NCI-H2029 (cell line): ENCODE results near the gene ARPC2.
A peak's percentile ranks its signal among the peaks of the same experiment; 100 is the strongest.
"Not testable (repeated sequence)": the region's sequence is repeated elsewhere in the genome, so short reads cannot be mapped to it uniquely, and the experiment has no call there.

Experiments
- DNase-seq: peaks from one replicate; lab custom pipeline; 2025; lab: John Stamatoyannopoulos, UW

The ARPC2 gene

DNA sequence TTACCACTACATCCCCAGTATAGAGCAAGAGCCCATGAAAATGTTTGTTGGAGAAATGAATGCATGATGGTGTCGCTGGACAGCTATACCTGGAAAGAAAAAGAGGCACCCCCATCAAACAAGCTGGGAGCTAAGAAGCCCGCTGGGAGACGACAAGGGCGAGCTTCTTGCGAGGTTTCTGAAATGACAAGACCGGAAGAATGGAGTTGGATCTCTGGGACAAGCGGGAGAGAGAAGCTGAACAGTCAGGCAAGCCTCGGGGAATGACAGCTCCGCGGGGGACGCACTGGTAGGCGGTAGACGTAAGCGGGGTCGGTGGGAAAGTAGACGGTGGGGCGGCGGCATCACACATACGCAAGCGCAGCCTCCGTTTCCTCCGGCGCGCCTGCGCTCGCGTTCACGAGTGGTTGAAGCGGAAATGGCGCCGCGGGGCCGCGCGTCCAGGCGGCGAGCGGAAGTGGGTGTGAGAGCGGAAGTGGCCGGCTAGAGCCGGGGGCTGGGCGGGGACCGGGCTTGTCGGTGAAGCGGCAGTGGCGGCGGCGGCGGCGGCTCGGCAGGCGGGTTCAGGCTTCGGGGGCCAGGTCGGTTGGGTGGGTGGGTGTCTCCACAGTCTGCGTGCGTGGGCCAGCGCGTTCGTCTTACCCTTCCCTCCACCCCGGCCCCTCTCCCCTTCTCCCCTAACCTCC, at the start of gene ARPC2:
Gene ARPC2 (plus strand): TSS at position 516 of the 686 bp plus-strand sequence. CDS start 282 bp downstream, outside the sequence.
- DNase-seq, result peak; percentile 86

DNA sequence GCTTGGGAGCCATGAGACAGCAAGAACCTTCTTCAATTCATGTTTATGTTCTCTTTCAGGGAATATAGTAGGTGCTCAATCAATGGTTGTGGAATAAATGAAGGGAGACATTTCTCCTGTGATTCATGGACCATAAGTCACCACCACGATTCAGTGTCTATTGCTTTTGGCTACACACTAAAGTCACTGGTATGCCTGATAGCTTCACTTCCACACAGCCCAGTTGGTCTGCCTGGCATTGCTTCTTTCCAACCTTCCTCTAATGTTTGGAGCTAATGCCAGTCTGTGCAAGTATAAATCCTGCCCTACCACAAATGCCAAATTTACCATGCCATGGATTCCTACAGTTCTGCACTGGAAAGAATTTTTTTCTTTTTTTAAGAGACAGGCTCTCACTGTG, 49.0 kb upstream of the ARPC2 start:
- DNase-seq, result no peak

DNA sequence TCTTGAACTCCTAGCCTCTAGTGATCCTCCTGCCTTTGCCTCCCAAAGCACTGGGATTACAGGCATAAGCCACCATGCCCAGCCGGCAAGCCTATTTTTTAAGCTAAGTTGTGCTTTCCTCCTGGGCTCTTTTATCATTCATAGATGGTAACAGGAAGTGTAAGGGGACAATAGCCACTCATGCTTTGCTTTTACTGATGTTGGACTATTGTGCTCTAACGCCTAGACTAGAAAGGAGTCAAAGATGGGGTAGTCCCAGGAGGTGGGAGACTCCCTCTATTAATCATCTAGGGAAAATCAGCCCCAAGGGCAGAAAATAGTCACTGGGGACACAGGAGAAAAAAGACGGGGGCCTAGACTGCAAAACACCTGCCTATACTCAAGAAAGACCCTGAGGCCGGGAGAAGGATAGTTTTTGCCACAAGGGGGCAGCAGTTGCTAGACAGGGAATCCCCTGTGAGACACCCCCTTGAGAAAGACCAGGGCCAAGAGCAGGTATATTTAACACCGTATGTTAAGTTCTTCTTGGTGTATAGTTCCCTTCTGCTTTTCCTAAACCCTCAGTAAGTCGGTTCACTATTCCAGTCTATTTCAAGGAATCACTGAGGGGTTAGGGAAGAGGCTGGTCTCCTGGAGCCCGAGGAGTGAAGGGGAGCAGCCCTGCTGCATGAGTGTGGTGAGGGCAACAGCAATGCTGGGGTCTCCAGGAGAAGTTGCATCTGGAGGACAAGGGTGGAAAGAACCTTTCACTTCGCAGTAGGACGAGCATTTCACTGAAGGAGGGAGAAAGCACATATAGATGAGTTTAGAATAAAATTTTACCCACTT, 48.1 kb upstream of the ARPC2 start:
- no peak for DNase-seq

DNA sequence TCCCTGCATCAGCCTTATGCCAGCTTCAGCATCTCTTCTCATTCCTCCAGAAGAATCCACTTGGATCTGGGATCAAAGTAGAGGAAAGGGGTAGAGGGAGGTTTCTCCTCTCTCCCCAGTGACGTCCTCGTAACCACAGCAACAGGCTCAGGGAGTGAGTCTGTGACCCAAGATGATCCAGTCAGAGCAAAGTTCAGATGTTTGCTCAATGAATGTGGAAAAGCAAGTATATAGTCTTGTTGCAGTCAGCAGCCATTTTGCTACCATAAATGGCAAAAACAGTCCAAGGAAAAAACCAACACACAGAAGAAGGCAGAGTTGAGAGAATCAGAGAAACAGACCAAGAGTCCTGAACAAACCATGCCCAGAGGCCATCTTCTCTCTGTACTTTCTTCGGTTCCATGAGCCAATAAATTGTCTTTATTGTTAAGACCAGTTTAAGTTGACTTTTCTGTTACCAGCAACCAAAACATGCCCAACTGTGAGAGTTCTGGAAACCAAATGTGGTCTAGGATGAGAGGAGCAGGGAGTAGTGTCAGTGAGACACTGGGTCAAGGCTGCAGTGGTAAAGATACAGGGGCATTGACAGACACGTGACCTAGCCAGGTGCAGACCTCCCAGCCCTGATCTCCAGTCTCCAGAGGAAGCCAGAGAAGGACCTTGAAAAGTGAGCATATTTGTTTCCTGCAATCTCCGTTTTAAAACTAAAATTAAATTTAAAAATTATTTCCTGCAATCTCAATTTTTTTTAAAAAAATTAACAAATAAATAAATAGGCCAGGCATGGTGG, 47.0 kb upstream of the ARPC2 start:
- DNase-seq, result no peak

DNA sequence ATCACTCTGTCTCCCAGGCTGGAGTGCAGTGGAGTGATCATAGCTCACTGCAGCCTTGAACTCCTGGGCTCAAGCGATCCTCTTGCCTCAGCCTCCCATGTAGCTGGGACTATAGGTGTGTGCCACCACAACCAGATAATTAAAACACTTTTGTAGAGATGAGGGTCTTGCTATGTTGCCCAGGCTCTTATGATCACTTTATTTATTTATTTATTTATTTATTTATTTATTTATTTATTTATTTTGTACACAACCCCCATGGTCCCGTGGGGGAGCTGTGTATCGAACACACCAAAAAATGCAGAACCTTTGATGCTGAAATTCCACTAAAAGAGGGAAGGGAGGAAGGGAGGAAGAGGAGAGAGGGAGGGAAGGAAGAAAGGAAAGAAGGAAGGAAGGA, 45.2 kb upstream of the ARPC2 start:
- DNase-seq, result not testable (repeated sequence)

DNA sequence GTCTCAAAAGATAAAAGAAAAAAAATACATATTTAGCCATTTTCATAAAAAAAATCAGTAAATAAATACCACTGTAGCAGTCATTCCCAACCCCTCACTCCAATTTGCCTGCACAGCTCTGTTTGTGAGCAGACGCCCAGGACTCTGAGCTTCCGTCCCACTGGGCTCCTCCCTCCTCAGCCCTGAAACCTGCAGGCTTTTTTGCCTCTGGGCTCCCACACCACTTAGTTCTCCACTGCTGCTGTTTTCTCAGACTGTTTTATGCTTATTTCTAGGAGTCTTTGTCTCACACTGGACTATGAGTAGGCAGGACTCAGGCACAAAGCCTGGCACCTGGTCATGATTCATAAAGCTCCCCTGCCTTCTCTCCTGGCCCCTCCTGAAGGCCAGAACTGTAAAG, 44.1 kb upstream of the ARPC2 start:
- no peak for DNase-seq

DNA sequence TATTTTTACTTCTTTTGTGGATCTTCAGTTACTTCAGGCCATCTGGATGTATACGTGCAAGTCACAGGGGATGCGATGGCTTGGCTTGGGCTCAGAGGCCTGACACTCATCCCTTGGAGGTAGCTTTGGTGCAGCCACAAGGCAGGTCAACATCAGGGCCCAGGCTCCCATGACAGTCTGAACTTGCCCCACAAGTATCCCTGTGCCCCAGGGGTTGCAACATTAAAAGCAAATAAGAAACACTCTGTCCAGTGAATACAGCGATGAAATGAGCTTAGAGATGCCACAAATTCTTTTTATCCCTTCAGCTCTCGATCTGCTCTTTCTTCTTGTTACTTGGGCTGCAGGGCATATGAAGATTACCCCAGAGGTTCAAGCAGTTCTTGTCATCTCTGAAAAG, 37.2 kb upstream of the ARPC2 start:
- DNase-seq, result no peak

DNA sequence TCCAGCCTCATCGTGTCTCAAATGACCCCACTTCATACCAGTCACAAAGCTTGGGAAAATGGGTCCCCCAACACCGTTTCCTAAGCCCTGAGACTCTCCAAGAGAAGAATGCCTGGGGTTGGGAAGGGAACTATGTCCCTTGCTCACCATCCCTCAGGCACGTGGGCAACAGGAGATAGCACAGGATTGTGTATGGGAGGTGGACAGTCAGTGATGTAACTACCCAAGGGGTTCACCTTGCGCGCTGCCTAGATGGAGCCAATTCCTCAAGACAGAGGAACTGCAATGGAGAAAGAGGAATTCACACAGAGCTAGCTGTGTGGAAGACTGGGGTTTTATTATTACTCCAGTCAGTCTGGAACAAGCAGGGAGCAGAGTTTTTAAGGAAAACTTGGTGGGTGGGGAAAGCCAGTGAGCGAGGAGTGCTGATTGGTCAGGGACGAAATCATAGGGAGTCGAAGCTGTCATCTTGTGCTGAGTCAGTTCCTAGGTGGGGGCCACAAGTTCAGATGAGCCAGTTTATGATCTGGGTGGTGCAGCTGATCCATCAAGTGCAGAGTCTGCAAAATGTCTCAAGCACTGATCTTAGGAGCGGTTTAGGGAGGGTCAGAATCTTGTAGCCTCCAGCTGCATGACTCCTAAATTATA, 36.4 kb upstream of the ARPC2 start:
- DNase-seq, result no peak

DNA sequence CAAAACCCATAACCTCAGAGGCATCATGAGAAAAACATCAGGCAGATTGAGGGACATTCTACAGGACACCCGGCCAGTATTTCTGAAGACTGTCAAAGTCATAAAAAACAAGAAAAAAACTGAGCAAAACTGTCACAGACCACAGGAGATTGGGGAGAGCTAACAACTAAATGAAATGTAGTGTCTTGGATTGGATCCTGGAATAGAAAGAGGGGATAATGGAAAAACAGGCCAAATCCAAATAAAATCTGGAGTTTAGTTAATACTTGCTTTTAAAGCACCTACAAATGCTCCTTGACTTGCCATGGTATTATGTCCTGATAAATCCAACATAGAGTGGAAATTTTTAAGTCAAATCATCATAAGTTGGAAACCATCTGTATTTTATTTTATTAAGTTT, 32.7 kb upstream of the ARPC2 start:
- DNase-seq, result no peak

DNA sequence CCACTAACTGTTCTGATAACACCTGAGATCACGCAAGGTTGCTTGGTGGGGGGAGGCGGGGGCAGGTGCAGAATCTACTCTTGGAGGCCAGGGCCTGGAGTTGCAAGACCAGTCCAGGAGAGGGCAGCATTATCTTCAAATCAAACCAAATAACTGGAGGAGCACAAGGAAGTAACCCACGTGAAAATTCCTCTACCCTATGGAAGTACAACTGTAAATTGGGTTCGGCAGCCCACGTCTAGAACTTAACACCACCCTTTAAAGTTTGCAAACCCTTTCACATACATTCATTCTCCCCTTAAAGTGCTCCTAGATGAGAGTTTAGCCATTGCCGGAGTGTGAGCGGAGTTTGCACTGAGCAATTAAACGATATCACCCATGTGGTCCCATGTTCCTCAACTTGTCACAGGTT, 30.6 kb upstream of the ARPC2 start:
- peak; percentile 72 for DNase-seq

DNA sequence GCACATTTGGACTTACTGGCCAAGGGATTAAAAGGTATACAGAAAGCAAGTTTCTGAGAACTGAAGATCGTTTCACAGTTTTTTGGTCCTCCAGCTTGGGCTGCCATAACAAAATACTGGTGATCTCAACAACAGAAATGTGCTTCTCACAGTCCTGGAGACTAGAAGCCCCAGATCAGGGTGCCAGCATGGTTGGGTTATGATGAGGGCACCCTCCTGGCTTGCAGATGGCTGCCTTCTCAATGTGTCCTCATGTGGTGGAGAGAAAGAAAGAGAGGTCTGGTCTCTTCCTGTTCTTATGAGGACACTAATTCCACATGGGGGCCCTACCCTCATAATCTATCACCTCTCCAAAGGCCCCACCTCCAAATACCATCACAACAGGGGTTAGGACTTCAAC, 30.1 kb upstream of the ARPC2 start:
- DNase-seq, result no peak

DNA sequence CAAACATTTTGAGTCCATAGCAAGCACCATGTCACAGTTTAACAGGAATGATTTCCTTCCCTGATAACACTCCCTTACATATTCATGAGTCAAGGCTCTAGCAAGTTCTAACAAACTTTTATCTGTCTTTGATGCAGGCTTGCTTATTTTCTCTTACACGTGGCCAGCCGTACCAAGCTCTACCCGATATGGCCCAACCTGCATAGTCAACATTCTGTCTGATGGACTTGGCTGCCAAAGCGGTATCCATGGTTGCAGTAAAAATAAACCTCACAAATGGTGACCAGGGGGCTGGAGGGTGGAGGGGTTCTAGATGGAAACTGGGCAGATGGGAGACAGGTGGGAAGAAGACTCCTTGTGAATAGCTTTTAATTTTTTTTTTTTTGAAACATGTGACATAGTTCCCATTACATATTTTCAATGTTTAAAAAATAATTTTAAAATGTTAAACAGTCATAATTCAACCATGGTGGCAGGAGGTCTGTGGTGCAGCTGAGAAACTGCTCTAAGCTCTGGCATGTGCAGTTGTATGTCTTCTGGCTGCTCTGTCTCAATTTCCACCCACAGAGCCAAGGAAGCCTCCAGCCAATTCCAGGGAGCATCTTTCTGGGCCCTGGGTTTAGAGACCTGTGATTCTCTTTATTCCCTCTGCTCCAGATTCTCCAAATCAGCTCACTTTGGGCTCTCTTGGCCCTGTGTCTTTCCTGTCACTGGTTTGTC, 29.5 kb upstream of the ARPC2 start:
- no peak for DNase-seq

DNA sequence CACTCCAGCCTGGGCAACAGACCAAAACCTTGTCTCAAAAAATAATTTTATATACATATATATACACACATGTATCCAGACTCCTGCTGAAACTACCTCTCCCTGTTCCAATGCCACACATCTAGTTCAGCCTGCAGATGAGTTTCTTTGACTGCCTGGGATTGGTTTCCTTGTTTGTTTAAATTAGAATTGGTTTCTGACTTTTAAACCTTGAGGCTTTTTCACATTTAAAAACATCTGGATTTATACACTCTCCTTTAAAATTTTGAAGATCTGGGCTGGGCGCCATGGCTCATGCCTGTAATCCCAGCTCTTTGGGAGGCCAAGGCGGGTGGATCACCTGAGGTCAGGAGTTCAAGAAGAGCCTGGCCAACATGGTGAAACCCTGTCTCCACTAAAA, 28.5 kb upstream of the ARPC2 start:
- no peak for DNase-seq

DNA sequence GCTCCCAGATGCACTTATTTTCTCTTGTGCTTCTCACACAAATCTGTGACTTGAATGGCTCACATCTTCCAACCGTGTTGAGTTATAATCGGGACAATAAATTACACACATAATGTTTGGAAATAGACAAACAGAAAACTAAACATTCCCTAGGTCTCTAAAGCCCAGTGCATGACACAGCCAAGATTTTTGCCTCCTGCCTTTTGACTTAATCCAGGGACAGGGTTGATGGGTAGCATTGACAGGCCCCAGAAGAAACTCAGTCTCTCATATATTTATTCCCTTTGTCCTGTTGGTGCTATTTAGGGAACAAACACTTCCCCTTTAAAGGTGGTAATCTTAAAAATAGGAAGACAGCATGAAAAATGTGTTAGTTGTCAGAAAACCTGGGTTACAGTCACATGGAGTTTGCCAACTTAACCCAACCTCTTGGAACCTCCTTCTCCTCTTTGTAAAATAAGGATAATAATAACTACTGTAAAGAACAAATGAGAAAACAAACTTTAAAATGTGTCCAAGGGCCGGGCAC, 24.0 kb upstream of the ARPC2 start:
- DNase-seq, result no peak

DNA sequence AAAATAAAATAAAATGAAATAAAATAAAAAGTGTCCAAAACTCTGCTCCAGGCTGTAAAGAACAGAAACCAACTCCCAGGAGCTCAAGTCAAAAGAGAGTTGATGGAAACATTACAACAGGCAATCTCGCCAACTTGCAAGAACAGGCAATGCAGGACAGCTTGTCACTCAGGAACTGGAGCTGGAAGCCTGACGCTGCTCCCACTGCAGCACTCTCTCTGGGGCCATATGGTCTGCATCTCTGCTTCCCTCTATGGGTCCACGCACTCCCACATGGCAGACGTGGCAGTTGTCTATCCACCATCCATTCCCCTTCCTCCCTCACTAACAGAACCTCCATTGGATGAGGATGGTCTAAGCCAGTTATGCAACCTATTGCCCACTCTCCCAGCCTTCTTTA, 23.3 kb upstream of the ARPC2 start:
- no peak for DNase-seq

DNA sequence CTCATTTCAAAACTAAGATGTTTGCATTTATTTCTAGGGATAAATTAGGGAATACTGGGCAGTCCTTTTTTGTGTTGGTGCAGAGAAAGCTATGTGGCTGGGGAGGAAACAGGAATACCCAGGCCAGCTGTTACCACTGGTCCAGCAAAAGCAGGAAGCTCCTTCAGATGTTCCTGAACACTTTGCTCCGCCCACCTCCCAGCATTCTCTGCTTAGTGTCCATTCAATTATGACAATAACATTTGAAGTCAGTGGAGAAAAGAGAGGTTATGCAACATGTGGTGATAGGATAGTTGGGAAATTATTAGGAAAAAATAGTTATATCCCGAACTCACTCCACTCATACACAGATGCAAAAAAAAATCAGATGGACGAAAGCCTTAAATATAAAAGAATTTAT, 22.1 kb upstream of the ARPC2 start:
- no peak for DNase-seq

DNA sequence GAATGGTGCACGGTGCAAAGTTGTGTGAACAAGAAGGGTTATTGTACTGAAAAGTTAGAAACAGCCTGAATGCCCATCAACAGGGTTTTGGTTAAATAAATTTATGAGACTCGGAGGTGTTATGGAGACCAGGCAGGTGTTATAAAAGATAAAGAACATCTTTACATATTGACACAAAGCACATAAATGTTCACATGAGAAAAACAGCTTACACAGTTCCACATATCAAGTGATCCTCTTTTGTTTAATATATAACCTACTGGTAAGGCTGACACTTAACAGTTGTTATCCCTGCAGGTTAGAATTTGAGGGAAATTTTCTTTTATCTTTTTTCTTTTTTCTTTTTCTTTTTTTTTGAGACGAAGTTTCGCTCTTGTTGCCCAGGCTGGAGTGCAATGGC, 20.0 kb upstream of the ARPC2 start:
- no peak for DNase-seq

DNA sequence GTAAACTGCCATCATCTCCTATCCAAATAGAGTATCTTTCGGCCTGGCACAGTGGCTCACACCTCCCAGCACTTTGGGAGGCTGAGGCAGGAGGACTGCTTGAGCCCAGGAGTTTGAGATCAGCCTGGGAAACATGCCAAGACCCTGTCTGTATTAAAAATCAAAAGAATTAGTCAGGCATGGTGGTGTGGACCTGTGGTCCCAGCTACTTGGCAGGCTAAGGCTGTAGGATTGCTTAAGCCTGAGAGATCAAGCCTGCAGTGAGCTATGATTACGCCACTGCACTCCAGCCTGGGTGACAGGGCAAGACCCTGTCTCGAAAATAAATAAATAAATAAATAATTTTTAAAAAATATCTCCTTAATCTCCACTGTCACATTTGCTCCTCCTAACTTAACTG, 14.7 kb upstream of the ARPC2 start:
- no peak for DNase-seq

DNA sequence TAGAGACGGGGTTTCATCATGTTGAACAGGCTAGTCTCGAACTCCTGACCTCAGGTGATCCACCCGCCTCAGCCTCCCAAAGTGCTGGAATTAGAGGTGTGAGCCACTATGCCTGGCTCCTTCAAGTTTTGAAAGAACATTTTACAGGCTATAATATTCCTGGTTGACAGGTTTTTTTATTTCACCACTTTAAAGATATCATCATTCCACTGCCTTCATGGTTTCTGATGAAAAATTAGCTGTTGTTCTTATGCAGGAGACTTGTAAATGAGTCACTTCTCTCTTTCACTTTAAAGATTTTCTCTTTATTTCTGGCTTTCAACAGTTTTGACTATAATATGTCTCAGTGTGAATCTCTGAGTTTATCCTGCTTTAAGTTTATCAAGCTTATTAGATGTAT, 7.9 kb upstream of the ARPC2 start:
- no peak for DNase-seq

DNA sequence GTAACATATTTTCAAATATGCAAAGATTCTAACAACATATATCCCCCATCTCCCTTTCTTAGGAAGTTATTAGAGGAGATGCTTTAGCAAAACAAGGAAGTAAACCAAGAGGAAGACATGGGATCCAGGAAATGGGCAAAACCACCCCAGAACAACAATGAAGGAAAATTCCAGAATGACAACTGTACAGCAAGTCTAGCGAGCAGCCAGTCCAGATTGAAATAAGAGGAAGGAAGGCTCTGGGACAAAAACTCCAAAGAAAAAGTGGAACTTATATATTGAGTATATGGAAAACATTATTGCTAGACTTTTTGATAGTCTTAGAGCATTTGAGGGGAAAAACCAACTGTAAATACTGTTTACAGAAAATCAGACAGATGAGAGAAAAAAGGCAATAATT, 2.9 kb upstream of the ARPC2 start:
- DNase-seq, result no peak

DNA sequence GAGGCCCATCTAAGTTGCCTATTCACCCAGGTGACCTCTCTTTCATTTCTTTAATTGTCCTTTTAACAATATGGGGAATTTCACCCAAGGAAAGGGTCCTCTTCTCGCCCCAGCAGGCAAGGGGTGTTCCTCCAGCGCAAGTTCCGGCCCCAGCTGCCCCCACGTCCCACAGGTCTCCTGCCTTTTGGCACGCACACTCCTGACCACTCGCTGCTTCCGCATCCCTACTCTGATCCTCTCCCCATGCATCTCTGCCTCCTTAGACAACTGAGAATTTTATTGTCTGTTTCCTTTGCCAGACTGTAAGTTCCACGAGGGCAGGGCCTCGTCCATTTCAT, 684 bp upstream of the ARPC2 start:
- no peak for DNase-seq
